ENCODE data around the gene PCBP3. TPM values are rescaled to one million over a fixed set of nuclear protein-coding genes. Genes with fewer than 3 reads are reported as not detected.

The PCBP3 gene
- polyA plus RNA-seq, 1 donor (not counting 4 experiments of a cell fraction or from before 2014, with no cell fraction given), result 0.25 TPM

- Histone ChIP-seq H4K20me1 (ENCODE audit: control insufficient read depth, extremely low read depth, insufficient read depth, low read length) (no peaks in the 10 kb centered on the region), H3K27me3 (ENCODE audit: control insufficient read depth, extremely low read depth, insufficient read depth, low read length) (no peaks in the 10 kb centered on the region), H3K9me1 (ENCODE audit: control insufficient read depth, extremely low read depth, insufficient read depth, low read length) (no peaks in the 10 kb centered on the region), H3K36me3 (ENCODE audit: control insufficient read depth in 2 of 2, extremely low read depth in 1 of 2, insufficient read depth in 2 of 2, low read length in 2 of 2) (no peaks in the 10 kb centered on the region), H3K9me3 (ENCODE audit: control insufficient read depth, low read depth, low read length) (peaks cover 10% of the 10 kb centered on the region), H3K27ac (ENCODE audit: control insufficient read depth, insufficient read depth, low read length) (no peak overlapping the region), H3K4me3 (ENCODE audit: control insufficient read depth in 2 of 3, extremely low read depth in 1 of 3, insufficient read depth in 2 of 3, low read depth in 1 of 3, low read length in 3 of 3) (no peak overlapping the region), H3K79me2 (ENCODE audit: control insufficient read depth, insufficient read depth, low read length) (no peaks in the 10 kb centered on the region), H3K9ac (ENCODE audit: control insufficient read depth, extremely low read depth, insufficient read depth, low read length) (no peak overlapping the region), H3K4me1 (ENCODE audit: control insufficient read depth, extremely low read depth, insufficient read depth, low read length) (peaks cover 9% of the 10 kb centered on the region), H2AFZ (ENCODE audit: control insufficient read depth, low read length) (no peak overlapping the region), H3K4me2 (ENCODE audit: control insufficient read depth, extremely low read depth, insufficient read depth, low read depth, low read length) (no peak overlapping the region)
- dilution Hi-C loops (cut with MboI; ENCODE audit: extremely low pct_ligation_motif_present, low sequenced_read_pairs), result no loop called here
- FAIRE-seq (no peak), DNase-seq (ENCODE audit: low read depth, low spot score) (no peak)
- TF ChIP-seq EZH2 (IDR thresholded peaks at IDR 0.05; ENCODE audit: low read length), result no peak
- no peak for TF ChIP-seq CTCF (optimal IDR thresholded peaks at IDR 0.05 in 1 of 3, IDR thresholded peaks at IDR 0.05 in 1 of 3, conservative IDR thresholded peaks at IDR 0.05 in 1 of 3; ENCODE audit: extremely low read depth in 1 of 3, insufficient read depth in 2 of 3, low read length in 3 of 3)
Measured at GRCh38 chr21:45843426-45843825, 199.9 kb downstream of the PCBP3 start.

GRCh38 chr21:45844181-45844580 lies 200.7 kb downstream of the PCBP3 start:
- Histone ChIP-seq H3K27ac (ENCODE audit: control insufficient read depth, insufficient read depth, low read length) (no peak overlapping the region), H3K9ac (ENCODE audit: control insufficient read depth, extremely low read depth, insufficient read depth, low read length) (no peak overlapping the region), H3K27me3 (ENCODE audit: control insufficient read depth, extremely low read depth, insufficient read depth, low read length) (no peaks in the 10 kb centered on the region), H3K4me2 (ENCODE audit: control insufficient read depth, extremely low read depth, insufficient read depth, low read depth, low read length) (no peak overlapping the region), H3K4me3 (ENCODE audit: control insufficient read depth in 2 of 3, extremely low read depth in 1 of 3, insufficient read depth in 2 of 3, low read depth in 1 of 3, low read length in 3 of 3) (no peak overlapping the region), H3K9me3 (ENCODE audit: control insufficient read depth, low read depth, low read length) (peaks cover 10% of the 10 kb centered on the region), H4K20me1 (ENCODE audit: control insufficient read depth, extremely low read depth, insufficient read depth, low read length) (no peaks in the 10 kb centered on the region), H3K36me3 (ENCODE audit: control insufficient read depth in 2 of 2, extremely low read depth in 1 of 2, insufficient read depth in 2 of 2, low read length in 2 of 2) (no peaks in the 10 kb centered on the region), H3K79me2 (ENCODE audit: control insufficient read depth, insufficient read depth, low read length) (no peaks in the 10 kb centered on the region), H3K9me1 (ENCODE audit: control insufficient read depth, extremely low read depth, insufficient read depth, low read length) (no peaks in the 10 kb centered on the region), H2AFZ (ENCODE audit: control insufficient read depth, low read length) (no peak overlapping the region), H3K4me1 (ENCODE audit: control insufficient read depth, extremely low read depth, insufficient read depth, low read length) (peaks cover 5% of the 10 kb centered on the region)
- FAIRE-seq, result no peak
- no peak for DNase-seq (ENCODE audit: low read depth, low spot score)
- no peak for TF ChIP-seq CTCF (optimal IDR thresholded peaks at IDR 0.05 in 1 of 3, IDR thresholded peaks at IDR 0.05 in 1 of 3, conservative IDR thresholded peaks at IDR 0.05 in 1 of 3; ENCODE audit: extremely low read depth in 1 of 3, insufficient read depth in 2 of 3, low read length in 3 of 3)
- no peak for TF ChIP-seq EZH2 (IDR thresholded peaks at IDR 0.05; ENCODE audit: low read length)
- dilution Hi-C loops (cut with MboI; ENCODE audit: extremely low pct_ligation_motif_present, low sequenced_read_pairs), result no loop called here
